Glomerular endothelial cell (primary cell): ENCODE results near the gene HHIPL1. TPM values are rescaled to one million over a fixed set of nuclear protein-coding genes. Genes with fewer than 3 reads are reported as not detected.

Source experiments
- DNase-seq: peaks from one replicate; pipeline ENCODE4 v3.0.0-alpha.2; 2011; ENCODE audit warnings: low read depth, low spot score; ENCODE audit errors: extremely low read depth
- total RNA-seq: library from RNA; depleted of rRNA; stranded (reverse); fragments of >200 nt; gene quantifications from 2 replicates; pipeline ENCODE4 v1.2.3, GENCODE V29; 2015

Gene HHIPL1
- total RNA-seq, 1 donor from 2014 or later, result 4.3 TPM

GRCh38 chr14:99609245-99610170 lies 35.4 kb upstream of the HHIPL1 start:
- no peak for DNase-seq

DNA sequence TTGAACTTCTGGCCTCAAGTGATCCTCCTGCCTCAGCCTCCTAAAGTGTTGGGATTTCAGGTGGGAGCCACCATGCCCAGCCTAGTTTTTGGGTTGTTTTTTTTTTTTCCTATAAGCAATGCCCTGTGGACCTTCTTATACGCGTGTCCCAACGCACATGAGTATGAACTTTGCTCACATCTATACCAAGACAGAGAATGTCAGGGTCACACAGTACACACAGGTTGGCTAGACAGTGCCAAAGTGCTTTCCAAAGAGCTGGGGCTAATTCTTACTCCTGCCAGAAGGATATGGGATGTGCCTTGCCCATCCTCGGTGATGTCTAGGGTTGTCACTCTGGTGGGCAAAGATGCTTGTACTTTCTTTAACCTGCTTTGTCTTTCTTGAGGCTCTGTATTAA lies 33.3 kb upstream of the HHIPL1 start:
- DNase-seq, result no peak

DNA sequence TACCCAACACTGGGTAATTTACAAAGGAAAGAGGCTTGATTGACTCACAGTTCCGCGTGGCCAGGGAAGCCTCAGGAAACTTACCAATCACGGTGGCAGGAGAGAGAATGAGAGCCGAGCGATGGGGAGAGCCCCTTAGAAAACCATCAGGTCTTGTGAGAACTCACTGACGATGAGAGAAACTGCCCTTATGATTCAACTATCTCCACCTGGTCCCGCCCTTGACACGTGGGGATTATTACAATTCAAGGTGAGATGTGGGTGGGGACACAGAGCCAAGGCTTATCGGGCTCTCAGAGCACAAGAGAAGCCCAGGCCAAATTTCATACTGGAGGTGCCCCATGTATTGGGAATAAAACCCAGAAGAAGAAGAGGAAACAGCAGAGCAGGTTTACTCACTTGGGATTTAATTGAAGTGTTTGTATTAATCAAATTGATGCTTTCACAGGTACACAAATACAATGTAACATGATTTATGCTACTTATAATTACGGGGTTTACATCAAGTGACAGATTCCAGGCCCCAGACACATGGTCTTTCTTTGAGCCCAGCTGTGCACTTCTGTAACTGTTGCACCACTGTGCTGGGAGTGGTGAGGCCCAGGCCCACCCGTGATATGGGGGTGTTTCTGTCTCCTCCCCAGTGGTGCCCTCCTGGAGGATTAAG lies 32.7 kb upstream of the HHIPL1 start:
- DNase-seq, result no peak

GRCh38 chr14:99612738-99613330 lies 32.1 kb upstream of the HHIPL1 start:
- no peak for DNase-seq

DNA sequence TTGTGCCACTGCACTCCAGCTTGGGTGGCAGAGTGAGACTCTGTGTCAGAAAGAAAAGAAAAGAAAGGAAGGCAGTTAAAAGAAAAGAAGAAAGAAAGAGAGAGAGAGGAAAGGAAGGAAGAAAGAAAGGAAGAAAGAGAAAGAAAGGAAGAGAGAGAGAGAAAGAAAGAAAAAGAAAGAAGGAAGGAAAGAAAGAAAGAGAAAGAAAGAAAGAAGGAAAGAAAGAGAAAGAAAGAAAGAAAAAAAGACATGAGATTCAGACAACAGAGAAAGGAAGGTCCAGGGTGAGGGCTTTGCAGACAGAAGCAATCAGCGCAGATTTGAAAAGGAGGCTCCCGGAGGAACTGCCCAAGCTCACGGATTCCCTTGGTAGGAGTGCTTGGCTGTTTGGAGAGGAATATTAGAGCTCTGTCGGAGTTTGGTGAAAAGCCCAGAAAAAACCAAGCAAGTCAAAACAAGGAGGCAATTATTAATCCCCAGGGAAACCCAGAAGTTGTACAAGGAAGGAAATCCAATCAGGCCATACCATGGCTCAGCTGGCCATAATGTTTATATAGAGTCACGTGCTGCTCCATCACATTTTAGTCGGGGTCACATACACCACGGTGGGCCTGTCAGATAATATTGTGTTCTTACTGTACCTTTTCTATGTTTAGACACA lies 29.3 kb upstream of the HHIPL1 start:
- DNase-seq, result no peak

DNA sequence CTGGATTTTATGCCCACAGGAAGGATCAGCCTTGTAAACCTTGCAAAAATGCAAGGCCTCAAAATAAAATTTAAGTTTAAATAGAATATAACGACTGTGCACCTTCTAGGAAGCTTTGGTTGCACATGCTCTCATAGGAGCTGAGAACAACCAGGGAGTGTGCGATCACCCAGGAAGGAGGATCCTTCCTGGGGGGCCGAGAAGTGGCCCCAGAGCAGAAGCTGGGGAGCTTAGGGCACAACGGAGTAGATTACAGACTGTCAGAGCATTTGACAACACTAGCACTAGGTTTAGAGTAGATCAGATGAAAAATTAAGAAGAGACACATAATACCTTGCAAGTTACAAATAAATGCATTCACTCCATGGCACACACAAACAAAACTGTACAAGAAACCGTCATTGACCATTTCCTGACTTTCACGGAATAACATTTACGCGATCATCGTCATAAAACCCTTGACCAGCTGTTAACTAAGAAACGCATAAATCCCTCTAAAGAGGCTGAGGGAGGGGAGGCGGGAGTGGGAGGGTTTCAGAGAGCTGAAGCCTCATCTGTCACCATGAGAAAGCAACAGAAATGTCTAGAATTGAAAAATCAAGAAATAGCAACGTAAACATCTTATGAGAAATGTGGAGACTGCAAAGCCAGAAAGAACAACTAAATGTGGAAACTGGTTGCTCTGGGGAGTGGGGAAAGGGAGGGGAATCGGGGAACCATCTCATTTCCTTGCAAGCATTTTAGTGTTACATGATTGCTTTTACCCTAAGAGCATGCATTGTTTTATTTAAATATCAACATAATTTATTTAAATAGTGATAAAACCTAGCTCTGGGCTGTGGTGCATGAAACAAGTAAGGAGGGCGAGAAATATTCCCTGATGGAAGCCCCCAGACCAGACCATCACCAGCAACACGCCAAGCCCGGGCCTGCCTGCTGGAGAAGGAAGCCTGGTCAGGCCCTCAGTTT lies 27.8 kb upstream of the HHIPL1 start:
- no peak for DNase-seq

GRCh38 chr14:99619835-99620834 lies 24.8 kb upstream of the HHIPL1 start:
- DNase-seq, result peak; percentile 68

DNA sequence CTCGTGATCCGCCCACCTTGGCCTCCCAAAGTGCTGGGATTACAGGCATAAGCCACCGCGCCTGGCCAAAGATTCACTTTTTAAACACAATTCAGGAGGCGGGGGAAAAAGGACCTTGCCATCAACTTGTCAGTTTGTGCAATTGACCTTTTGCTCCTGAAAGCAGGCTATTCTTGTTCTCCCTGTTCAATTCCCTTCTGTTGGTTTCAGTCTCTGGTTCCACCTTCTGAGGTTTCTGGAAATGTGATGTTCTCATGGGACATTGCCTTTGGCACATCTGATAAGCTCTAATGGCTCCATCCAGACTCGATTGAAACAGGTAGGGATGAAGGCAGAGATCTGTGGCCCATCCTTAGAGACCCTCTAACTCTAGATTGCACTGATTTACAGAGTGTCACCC lies 23.0 kb upstream of the HHIPL1 start:
- DNase-seq, result no peak

GRCh38 chr14:99624024-99624423 lies 20.9 kb upstream of the HHIPL1 start:
- DNase-seq, result no peak

DNA sequence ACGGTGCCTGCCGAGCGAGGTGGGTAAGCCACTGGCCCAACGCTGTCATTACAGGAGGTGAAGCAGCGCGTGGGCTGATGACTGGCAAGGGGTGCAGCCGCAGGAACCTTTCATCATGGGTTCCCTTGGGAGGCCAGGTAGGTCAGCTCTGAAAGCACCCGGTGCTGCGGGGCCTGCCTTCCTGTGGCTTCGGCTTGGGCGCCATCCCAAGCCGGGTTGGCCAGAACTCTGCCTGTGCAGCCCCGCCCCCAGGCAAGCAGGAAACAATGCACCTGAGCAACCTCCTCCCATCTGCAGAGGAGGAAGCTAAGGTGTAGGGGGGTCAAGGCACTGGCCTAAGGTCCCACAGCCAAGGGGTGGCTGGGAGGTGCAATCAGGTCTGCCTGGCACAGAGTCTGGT lies 20.0 kb upstream of the HHIPL1 start:
- DNase-seq, result no peak

DNA sequence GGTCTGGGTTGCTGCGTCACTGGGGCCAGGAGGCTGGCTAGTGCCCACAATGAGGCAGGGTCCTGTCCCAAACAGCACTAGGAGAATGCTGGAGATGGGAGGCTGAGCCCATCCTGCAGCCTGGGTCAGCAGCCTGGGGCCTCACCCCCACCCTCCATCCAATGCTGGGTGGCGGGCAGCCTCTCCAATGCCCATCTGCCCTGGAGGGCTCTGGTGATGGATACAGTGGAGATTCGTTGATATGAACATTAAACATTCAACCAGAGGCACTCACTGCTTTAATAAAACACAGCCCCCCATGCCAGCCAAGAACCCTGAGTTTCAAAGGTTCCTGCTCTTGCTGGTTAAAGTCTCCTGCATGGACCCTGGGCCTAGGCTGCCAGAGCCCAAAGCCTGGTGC lies 19.5 kb upstream of the HHIPL1 start:
- DNase-seq, result no peak

- DNase-seq, result no peak
These were observed 18.8 kb upstream of the HHIPL1 start for GRCh38 chr14:99626041-99626648.

DNA sequence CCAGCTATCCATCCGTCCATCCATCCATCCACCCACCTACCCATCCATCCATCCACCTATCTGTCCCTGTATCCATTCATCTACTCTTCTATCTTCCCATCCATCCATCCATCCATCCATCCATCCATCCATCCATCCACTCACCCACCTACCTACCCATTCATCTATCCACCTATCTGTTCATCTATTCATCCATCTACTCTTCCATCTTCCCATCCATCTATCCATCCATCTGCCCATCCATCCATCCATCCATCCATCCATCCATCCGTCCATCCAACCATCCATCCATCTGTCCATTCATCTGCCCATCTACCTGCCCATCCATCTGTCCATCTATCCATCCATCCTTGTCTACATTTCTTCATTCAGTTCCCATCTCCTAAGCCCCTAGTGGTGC lies 17.8 kb upstream of the HHIPL1 start:
- DNase-seq, result no peak

GRCh38 chr14:99627510-99628381 lies 17.2 kb upstream of the HHIPL1 start:
- DNase-seq, result no peak

DNA sequence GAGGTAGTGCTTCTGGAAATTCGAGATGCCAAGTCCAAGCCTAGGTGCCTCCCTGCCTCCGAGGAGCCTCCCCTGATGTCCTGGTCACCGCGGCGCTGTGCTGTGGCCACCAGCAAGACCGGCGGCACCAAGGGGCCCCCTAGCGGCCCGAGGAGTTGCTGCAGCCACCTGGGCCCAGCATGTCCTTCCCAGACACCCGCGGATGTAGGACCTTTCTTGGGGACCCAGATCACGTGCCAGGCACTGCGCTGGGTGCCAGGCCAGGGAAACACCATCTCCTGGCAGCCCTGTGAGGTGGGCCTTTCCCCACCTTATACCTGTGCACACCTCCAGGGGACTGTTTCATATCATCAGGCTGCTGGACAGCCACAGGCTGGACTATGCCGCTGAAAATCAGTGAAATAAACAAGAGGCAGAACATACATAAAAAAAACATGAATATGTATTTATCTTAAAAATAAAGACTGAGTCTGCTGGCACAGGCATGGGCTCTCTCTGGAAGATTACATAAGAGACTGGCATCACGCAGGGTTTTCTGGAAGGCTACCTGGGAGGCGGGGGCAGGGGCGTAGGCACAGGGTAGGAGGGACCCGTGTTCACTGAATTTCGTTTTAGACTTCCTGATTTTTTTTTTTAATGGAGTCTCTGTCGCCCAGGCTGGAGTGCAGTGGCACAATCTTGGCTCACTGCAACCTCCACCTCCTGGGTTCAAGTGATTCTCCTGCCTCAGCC lies 15.9 kb upstream of the HHIPL1 start:
- DNase-seq, result no peak

DNA sequence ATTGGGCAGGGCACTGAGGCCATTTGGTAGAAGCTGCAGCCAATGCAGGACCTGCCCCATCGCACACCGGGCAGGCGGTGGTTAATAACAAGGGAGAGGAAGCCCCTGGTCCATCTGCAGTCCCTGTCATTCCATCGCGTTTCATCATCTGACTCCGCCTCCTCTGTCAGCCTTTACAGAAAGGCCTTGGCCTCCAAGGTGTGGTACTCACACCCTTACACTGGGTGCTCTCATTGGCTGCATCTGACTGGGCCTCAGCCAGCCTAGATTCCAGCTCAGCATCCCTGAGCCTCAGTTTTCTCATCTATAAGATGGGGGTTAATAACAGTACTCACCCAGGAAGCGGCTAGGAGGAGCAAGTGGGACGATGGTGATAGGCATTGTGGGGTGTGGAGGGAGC lies 14.7 kb upstream of the HHIPL1 start:
- DNase-seq, result no peak
